Keratinocyte (primary cell): Measurements from ENCODE around the gene SLC25A40. TPM values are rescaled to one million over a fixed set of nuclear protein-coding genes. Genes with fewer than 3 reads are reported as not detected.
"Not testable (repeated sequence)": the region's sequence is repeated elsewhere in the genome, so short reads cannot be mapped to it uniquely, and the experiment has no call there.

Experiments used
- DNase-seq: peaks from one replicate; pipeline ENCODE4 v3.0.0-alpha.2; 2011; ENCODE audit warnings: low read depth, missing footprints, low spot score
- FAIRE-seq: peaks from 2 replicates; lab custom pipeline; 2011; peaks lifted over from hg19 to GRCh38; lab: Jason Lieb, UNC
- H2AFZ ChIP-seq: 2 replicates; pipeline ENCODE4 v1.6.0; 2012; ENCODE audit warnings: low read length, control low read depth, inconsistent platforms; ENCODE audit not compliant: control insufficient read depth
- H3K27ac ChIP-seq: 2 replicates; pipeline ENCODE4 v1.5.1; 2011; ENCODE audit warnings: low read length; ENCODE audit not compliant: control insufficient read depth, insufficient read depth
- H3K27me3 ChIP-seq: 3 replicates; pipeline ENCODE4 v1.6.0; 2011; ENCODE audit warnings: low read length; ENCODE audit not compliant: control insufficient read depth, insufficient read depth; ENCODE audit errors: extremely low read depth
- H3K36me3 ChIP-seq, 2 experiments: 2 replicates in 1 of 2; 3 replicates in 1 of 2; pipeline ENCODE4 v1.5.1; 2011; ENCODE audit warnings: low read length in 2 of 2, mild to moderate bottlenecking in 1 of 2; ENCODE audit not compliant: control insufficient read depth in 2 of 2, insufficient read depth in 2 of 2; ENCODE audit errors: extremely low read depth in 1 of 2
- H3K4me1 ChIP-seq: 3 replicates; pipeline ENCODE4 v1.5.1; 2011; ENCODE audit warnings: low read length; ENCODE audit not compliant: control insufficient read depth, insufficient read depth; ENCODE audit errors: extremely low read depth
- H3K4me2 ChIP-seq: 3 replicates; pipeline ENCODE4 v1.6.0; 2011; ENCODE audit warnings: low read depth, low read length; ENCODE audit not compliant: control insufficient read depth, insufficient read depth; ENCODE audit errors: extremely low read depth
- H3K4me3 ChIP-seq, 3 experiments: fragments of 200-600 bp in 1 of 3; sonication (generic) in 1 of 3; 2 replicates in 2 of 3; 3 replicates in 1 of 3; pipeline ENCODE4 v1.5.1; 2011 to 2016; ENCODE audit warnings: low read length in 3 of 3, mild to moderate bottlenecking in 3 of 3, control low read depth in 2 of 3, inconsistent platforms in 1 of 3, low read depth in 1 of 3, mixed read lengths in 1 of 3, mixed run types in 1 of 3, moderate library complexity in 1 of 3; ENCODE audit not compliant: control insufficient read depth in 2 of 3, insufficient read depth in 2 of 3; ENCODE audit errors: extremely low read depth in 1 of 3
- H3K79me2 ChIP-seq: 2 replicates; pipeline ENCODE4 v1.6.0; 2012; ENCODE audit warnings: low read length; ENCODE audit not compliant: control insufficient read depth, insufficient read depth
- H3K9ac ChIP-seq: 3 replicates; pipeline ENCODE4 v1.6.0; 2011; ENCODE audit warnings: low read length; ENCODE audit not compliant: control insufficient read depth, insufficient read depth; ENCODE audit errors: extremely low read depth
- H3K9me1 ChIP-seq: 3 replicates; pipeline ENCODE4 v1.6.0; 2011; ENCODE audit warnings: low read length; ENCODE audit not compliant: control insufficient read depth, insufficient read depth; ENCODE audit errors: extremely low read depth
- H3K9me3 ChIP-seq: 2 replicates; pipeline ENCODE4 v1.5.1; 2012; ENCODE audit warnings: low read depth, low read length; ENCODE audit not compliant: control insufficient read depth
- H4K20me1 ChIP-seq: 3 replicates; pipeline ENCODE4 v1.6.0; 2011; ENCODE audit warnings: low read length; ENCODE audit not compliant: control insufficient read depth, insufficient read depth; ENCODE audit errors: extremely low read depth
- EZH2 ChIP-seq: IDR thresholded peaks from one replicate; pipeline ENCODE4 v1.6.1; 2012; ENCODE audit warnings: inconsistent platforms, mild to moderate bottlenecking, low read length, moderate library complexity
- dilution Hi-C: fragments of 300-500 bp; cut with MboI; formaldehyde crosslinking; loops from one replicate; pipeline ENCODE4 v1.7.0; 2020; ENCODE audit warnings: low sequenced_read_pairs; ENCODE audit not compliant: extremely low pct_ligation_motif_present
- polyA minus RNA-seq, 3 experiments: library from RNA; depleted of rRNA, polyadenylated mRNA; stranded (reverse); fragments of >200 nt; gene quantifications; 1 replicate in 1 of 3; 2 replicates in 1 of 3; 3 replicates in 1 of 3; pipeline ENCODE4 v1.2.3, GENCODE V29; 2011
- polyA plus RNA-seq, 5 experiments: library from polyadenylated mRNA; depleted of rRNA in 3 of 5; stranded (reverse) in 3 of 5; stranded (forward) in 1 of 5; unstranded in 1 of 5; fragments of >200 nt; gene quantifications; 1 replicate in 1 of 5; 2 replicates in 3 of 5; 3 replicates in 1 of 5; pipeline versions ENCODE4 v1.2.1 to v1.2.3, GENCODE V29; 2011 to 2012; ENCODE audit warnings: missing spikeins in 2 of 5, low read depth in 1 of 5, low replicate concordance in 1 of 5
- TF ChIP-seq, protein P1 (sequence below), 3 experiments: IDR thresholded peaks in 1 of 3; conservative IDR thresholded peaks in 1 of 3; optimal IDR thresholded peaks in 1 of 3; 2 replicates in 2 of 3; 3 replicates in 1 of 3; pipeline versions ENCODE3 to v1.5.1; 2011; ENCODE audit warnings: low read length in 3 of 3, mild to moderate bottlenecking in 3 of 3, moderate library complexity in 2 of 3, control low read depth in 1 of 3, inconsistent platforms in 1 of 3; ENCODE audit not compliant: insufficient read depth in 2 of 3; ENCODE audit errors: extremely low read depth in 1 of 3

Gene SLC25A40, protein sequence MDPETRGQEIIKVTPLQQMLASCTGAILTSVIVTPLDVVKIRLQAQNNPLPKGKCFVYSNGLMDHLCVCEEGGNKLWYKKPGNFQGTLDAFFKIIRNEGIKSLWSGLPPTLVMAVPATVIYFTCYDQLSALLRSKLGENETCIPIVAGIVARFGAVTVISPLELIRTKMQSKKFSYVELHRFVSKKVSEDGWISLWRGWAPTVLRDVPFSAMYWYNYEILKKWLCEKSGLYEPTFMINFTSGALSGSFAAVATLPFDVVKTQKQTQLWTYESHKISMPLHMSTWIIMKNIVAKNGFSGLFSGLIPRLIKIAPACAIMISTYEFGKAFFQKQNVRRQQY
- polyA plus RNA-seq (3.2 to 8.3 TPM (median 4.6 TPM) in 3 replicates), polyA minus RNA-seq (0.79 to 5.0 TPM (median 1.5 TPM) in 3 replicates)
- 2.1 TPM for polyA plus RNA-seq (2011; ENCODE audit: low read depth)
- 2.0 and 4.0 TPM in 2 replicates for polyA plus RNA-seq (2011; cell fraction: cytosol; rRNA removed)
- polyA plus RNA-seq (2011; cell fraction: nucleus; rRNA removed) = 3.2 and 4.3 TPM in 2 replicates
- 4.7 and 5.8 TPM in 2 replicates for polyA plus RNA-seq (2012; ENCODE audit: low replicate concordance)
- 6.1 TPM for polyA minus RNA-seq (2011; cell fraction: cytosol; rRNA and poly(A)+ RNA removed)
- polyA minus RNA-seq (2011; cell fraction: nucleus; rRNA and poly(A)+ RNA removed) = 3.2 and 4.2 TPM in 2 replicates

DNA sequence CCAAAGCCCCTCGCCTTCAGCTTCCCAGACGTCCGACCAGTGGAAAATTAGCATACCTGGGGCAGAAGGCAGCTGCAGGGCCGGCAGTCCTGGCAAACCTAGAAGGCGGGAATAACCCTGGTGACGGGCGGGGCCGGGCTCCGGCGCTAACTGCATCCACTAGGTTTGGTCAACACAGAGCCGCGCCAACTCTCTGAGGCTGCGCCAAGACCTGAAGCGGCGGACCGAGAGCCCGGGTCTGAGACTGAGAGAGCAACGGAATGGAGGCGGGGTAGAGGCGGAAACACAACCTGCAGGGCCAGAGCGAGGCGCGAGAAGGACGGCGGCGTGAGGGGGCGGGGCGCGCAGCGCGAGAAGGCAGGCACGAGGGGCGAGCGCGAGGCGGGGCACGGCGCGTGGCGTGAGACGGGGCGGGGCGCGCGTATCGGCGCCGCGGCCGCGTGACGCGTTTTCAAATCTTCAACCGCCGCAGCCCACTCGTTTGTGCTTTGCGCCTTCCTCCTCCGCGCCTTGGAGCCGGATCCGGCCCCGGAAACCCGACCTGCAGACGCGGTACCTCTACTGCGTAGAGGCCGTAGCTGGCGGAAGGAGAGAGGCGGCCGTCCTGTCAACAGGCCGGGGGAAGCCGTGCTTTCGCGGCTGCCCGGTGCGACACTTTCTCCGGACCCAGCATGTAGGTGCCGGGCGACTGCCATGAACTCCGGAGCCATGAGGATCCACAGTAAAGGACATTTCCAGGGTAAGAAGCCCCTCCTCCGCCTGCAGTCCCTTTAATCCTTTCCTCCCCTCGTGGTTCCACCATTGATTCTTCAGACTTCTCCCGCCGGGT is at the start of gene SLC25A40, which contains the start of gene DBF4:
TSS of gene SLC25A40 (minus strand) at position 321 of the 829 bp plus-strand sequence. CDS start 17,633 bp downstream, outside the sequence.
TSS of gene DBF4 (plus strand) at position 454 of the 829 bp plus-strand sequence. CDS start at position 694, 240 bp downstream.
- Histone ChIP-seq H3K4me1 (peaks cover 9% of the 10 kb centered on the region), H3K4me3 (peak within 1 kb of the TSS; percentile 86 to 98 (median 98)), H3K9me1 (no peaks in the 10 kb centered on the region), H3K79me2 (peaks cover 79% of the 10 kb centered on the region), H4K20me1 (no peaks in the 10 kb centered on the region), H2AFZ (peak within 1 kb of the TSS; percentile 88), H3K27me3 (no peaks in the 10 kb centered on the region), H3K9ac (peak within 1 kb of the TSS; percentile 96), H3K27ac (peak within 1 kb of the TSS; percentile 93), H3K4me2 (peak within 1 kb of the TSS; percentile 96), H3K36me3 (peaks cover 0 to 12% of the 10 kb centered on the region in 2 experiments), H3K9me3 (no peaks in the 10 kb centered on the region)
- DNase-seq = peak; percentile 49
- peak; percentile 36 for FAIRE-seq
- dilution Hi-C loops = no loop called here
- TF ChIP-seq, protein P1, sequence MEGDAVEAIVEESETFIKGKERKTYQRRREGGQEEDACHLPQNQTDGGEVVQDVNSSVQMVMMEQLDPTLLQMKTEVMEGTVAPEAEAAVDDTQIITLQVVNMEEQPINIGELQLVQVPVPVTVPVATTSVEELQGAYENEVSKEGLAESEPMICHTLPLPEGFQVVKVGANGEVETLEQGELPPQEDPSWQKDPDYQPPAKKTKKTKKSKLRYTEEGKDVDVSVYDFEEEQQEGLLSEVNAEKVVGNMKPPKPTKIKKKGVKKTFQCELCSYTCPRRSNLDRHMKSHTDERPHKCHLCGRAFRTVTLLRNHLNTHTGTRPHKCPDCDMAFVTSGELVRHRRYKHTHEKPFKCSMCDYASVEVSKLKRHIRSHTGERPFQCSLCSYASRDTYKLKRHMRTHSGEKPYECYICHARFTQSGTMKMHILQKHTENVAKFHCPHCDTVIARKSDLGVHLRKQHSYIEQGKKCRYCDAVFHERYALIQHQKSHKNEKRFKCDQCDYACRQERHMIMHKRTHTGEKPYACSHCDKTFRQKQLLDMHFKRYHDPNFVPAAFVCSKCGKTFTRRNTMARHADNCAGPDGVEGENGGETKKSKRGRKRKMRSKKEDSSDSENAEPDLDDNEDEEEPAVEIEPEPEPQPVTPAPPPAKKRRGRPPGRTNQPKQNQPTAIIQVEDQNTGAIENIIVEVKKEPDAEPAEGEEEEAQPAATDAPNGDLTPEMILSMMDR (optimal IDR thresholded peaks at IDR 0.05 in 1 of 3, IDR thresholded peaks at IDR 0.05 in 1 of 3, conservative IDR thresholded peaks at IDR 0.05 in 1 of 3; ENCODE audit: extremely low read depth in 1 of 3, insufficient read depth in 2 of 3, low read length in 3 of 3) = no peak
- TF ChIP-seq EZH2 = no peak

DNA sequence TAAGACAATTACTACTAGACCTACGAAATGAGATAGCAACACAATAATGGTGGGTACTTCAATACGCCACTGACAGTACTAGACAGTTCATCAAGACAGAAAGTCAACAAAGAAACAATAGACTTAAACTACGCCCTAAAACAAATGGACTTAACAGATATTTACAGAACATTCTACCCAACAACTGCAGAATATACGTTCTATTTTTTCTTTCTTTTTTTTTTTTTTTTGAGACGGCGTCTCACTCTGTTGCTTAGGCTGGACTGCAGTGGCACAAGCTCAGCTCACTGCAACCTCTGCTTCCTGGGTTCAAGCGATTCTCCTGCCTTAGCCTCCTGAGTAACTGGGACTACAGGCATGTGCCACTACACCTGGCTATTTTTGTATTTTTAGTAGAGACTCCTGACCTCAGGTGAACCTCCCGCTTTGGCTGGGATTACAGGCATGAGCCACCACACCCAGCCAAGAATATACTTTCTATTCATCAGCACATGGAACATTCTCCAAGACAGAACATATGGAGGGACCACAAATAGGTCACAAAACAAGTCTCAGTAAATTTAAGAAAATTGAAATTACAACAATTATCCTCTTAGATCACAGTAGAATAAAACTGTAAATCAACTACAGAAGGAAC is 46.7 kb upstream of the SLC25A40 start:
- H3K9me3 ChIP-seq, H3K9ac ChIP-seq, H2AFZ ChIP-seq, H3K4me1 ChIP-seq, dilution Hi-C loops, H3K36me3 ChIP-seq, H3K27ac ChIP-seq, H4K20me1 ChIP-seq, FAIRE-seq, H3K79me2 ChIP-seq, DNase-seq, H3K4me3 ChIP-seq, H3K9me1 ChIP-seq, H3K27me3 ChIP-seq, H3K4me2 ChIP-seq: not testable (repeated sequence)
